ENCODE measurements around the gene CREBBP.

CREBBP gene

DNA sequence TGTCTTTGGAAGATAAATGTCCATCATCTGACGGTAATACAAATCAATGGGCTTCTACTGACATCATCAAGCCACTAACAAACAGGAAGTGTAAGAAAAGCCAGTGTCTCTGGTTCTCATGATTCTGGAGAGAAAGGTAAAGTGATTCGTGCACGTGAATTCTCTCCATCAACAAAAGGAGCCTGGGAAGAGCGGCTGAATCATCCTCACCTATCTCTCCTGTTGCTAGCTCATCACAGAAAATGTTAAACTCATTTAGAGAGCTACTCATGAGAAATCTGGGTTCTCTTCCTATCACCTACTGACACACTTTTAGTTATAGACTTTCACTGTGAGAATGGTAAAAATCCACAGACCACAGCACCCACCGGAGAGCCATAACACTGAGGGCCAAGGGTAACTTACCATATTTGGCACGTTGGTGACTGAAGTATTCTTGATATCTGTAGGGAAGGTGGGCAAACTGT is 70.3 kb downstream of the CREBBP start:
- TF ChIP-seq, protein P1, sequence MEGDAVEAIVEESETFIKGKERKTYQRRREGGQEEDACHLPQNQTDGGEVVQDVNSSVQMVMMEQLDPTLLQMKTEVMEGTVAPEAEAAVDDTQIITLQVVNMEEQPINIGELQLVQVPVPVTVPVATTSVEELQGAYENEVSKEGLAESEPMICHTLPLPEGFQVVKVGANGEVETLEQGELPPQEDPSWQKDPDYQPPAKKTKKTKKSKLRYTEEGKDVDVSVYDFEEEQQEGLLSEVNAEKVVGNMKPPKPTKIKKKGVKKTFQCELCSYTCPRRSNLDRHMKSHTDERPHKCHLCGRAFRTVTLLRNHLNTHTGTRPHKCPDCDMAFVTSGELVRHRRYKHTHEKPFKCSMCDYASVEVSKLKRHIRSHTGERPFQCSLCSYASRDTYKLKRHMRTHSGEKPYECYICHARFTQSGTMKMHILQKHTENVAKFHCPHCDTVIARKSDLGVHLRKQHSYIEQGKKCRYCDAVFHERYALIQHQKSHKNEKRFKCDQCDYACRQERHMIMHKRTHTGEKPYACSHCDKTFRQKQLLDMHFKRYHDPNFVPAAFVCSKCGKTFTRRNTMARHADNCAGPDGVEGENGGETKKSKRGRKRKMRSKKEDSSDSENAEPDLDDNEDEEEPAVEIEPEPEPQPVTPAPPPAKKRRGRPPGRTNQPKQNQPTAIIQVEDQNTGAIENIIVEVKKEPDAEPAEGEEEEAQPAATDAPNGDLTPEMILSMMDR (IDR thresholded peaks at IDR 0.05; ENCODE audit: insufficient read depth, low read length, poor library complexity, severe bottlenecking), result no peak
- Histone ChIP-seq H3K36me3 (ENCODE audit: control insufficient read depth, insufficient read depth, low read length) (peaks cover 3% of the 10 kb centered on the region; the same call in 1 of the 2 replicates), H3K27me3 (replicated peaks; ENCODE audit: control insufficient read depth, insufficient read depth, low read length) (no peaks in the 10 kb centered on the region), H3K4me3 (replicated peaks; ENCODE audit: low read depth, low read length) (no peak overlapping the region)
- DNase-seq (ENCODE audit: extremely low read depth, insufficient read length), result no peak

DNA sequence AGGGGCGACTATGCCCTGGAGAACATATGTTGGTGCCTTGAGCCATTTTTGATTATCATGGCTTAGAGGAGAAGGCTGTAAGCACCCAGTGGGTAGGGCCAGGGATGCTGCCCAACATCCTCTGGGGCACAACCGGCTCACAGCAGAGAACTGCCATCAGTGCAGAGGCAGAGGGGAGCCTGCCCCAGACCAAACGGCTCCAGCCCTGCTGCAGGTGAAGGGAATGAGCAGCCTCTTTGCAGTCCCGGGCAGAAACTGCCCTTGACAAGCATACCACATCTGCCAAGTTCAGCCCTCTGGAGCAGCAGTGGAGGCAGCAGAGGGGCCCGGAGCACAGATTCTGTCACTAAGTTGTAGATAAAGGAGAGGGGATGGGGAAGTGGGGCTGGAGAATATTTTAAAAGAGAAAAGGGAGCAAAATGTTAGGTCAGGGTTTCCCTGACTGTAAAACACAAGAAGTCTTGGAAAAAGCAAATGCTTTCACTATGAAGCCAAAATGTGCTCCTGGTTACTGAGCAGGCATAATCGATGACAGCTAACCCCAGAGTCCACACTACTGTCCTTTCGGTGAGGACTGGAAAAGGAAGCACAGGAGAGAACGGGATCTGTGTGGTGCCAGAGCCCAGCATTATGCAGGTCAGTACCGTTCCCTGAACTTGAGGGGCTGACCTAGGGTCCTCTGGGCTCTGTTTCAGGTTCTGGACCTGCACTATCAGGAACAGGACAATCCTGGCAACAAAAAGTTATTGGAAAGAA is 72.0 kb downstream of the CREBBP start:
- TF ChIP-seq, protein P1 (IDR thresholded peaks at IDR 0.05; ENCODE audit: insufficient read depth, low read length, poor library complexity, severe bottlenecking), result no peak
- peaks cover 3% of the 10 kb centered on the region; the same call in 1 of the 2 replicates for H3K36me3 ChIP-seq (ENCODE audit: control insufficient read depth, insufficient read depth, low read length)
- H3K4me3 ChIP-seq (replicated peaks; ENCODE audit: low read depth, low read length), result no peak overlapping the region
- no peaks in the 10 kb centered on the region for H3K27me3 ChIP-seq (replicated peaks; ENCODE audit: control insufficient read depth, insufficient read depth, low read length)
- DNase-seq (ENCODE audit: extremely low read depth, insufficient read length), result no peak

DNA sequence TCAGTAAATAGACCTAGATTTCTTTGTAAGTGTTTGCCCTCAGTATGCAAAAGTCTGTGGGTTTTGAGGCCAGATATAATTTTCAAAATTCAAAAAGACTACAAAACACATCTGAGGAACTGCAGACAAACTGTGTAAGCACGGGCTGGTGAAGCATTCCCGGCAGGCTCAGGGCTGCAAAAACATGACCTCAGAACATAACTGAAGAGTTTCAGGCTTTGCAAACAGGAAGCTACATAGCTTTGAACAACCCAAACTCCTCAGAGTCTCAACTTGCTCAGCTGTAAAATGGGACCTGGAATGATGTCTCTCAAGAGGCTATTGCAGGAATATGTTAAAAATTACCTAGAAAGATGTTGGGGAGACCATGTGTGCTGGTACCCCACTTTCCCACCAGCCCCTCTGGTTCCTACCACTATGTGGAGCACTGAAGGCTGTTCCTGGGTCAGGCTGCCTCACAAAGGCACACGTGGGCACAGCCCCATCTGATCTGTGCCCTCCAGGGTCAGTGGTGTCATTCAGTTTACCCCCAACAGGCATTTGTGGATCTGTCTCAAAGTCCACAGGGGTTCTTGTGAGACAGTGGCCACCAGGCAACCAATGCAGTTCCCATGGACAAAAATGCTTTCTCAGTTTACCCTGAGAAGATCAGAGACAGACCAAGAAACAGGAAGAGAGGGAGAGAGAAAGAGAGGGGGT is 72.9 kb downstream of the CREBBP start:
- peaks cover 3% of the 10 kb centered on the region; the same call in 1 of the 2 replicates for H3K36me3 ChIP-seq (ENCODE audit: control insufficient read depth, insufficient read depth, low read length)

DNA sequence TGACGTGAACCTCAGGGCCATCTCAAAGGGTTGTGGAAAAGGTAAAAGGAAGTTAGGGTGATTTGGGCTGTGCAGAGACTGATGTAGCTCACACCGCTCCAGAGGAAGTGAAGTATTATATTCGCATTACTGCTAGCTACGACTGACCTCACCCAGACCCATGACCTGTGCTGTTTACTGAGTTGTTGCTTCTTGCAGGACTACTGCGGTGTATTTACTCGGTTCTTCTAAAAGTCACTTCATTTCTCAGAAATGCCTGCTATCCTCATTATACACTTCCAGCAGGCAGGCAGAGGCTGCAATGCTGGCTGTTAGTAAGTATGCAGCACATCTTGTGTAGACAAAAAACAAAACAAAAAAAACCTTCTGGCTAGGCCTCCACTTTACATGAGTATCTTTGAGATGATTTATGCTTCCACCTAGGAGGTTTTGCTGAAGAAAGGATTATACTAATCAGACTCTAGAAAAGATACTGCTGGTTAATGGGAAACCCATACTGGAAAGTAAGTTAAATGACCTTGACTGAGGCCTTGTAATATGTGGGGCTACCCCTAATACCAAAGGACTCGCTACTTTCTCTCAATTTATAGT is 76.0 kb downstream of the CREBBP start:
- Histone ChIP-seq H3K27me3 (replicated peaks; ENCODE audit: control insufficient read depth, insufficient read depth, low read length) (no peaks in the 10 kb centered on the region), H3K36me3 (ENCODE audit: control insufficient read depth, insufficient read depth, low read length) (peaks cover 3% of the 10 kb centered on the region; the same call in 1 of the 2 replicates), H3K4me3 (replicated peaks; ENCODE audit: low read depth, low read length) (no peak overlapping the region)
- no peak for DNase-seq (ENCODE audit: extremely low read depth, insufficient read length)
- TF ChIP-seq, protein P1 (IDR thresholded peaks at IDR 0.05; ENCODE audit: insufficient read depth, low read length, poor library complexity, severe bottlenecking), result no peak

More for the DNA sequence above, 72.9 kb downstream of the CREBBP start:
- TF ChIP-seq, protein P1 (IDR thresholded peaks at IDR 0.05; ENCODE audit: insufficient read depth, low read length, poor library complexity, severe bottlenecking), result no peak
- no peak for DNase-seq (ENCODE audit: extremely low read depth, insufficient read length)
- H3K4me3 ChIP-seq (replicated peaks; ENCODE audit: low read depth, low read length), result no peak overlapping the region
- no peaks in the 10 kb centered on the region for H3K27me3 ChIP-seq (replicated peaks; ENCODE audit: control insufficient read depth, insufficient read depth, low read length)

DNA sequence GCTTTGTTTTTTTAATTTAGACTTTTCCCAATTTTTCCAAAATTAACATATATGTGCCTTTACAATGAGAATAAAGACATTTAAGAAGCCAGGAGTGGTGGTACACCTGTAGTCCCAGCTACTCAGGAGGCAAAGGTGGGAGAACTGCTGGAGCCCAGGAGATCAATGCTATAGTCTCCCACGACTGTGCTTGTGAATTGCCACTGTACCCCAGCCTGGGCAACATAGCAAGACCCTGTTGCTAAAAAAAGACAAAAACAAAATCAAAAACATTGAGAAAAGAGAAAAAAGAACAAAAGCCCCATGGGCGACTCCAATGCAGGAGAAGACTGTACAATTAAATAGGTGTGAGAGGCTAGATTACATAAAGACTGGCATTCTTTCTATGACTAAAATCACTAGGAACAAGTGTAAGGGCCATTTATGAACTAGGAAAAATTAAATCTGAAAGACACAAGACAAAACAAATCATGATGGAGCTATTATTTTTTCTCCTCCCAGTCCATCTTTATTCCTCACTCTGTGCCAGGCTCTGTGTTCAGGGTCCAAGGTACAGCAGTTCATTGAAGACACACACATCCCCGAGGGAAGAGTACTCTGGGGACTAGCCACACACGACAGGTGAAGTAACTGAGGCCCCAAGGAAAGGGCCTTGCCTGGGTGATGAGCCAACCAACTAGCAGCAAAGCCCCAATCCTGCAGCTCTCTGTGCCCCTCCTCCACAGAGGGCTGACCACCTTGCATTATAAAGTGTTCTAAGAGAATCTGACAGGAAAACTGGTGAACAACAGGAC is 79.8 kb downstream of the CREBBP start:
- TF ChIP-seq, protein P1 (IDR thresholded peaks at IDR 0.05; ENCODE audit: insufficient read depth, low read length, poor library complexity, severe bottlenecking), result no peak
- DNase-seq (ENCODE audit: extremely low read depth, insufficient read length), result no peak
- Histone ChIP-seq H3K27me3 (replicated peaks; ENCODE audit: control insufficient read depth, insufficient read depth, low read length) (no peaks in the 10 kb centered on the region), H3K4me3 (replicated peaks; ENCODE audit: low read depth, low read length) (no peak overlapping the region), H3K36me3 (ENCODE audit: control insufficient read depth, insufficient read depth, low read length) (no peaks in the 10 kb centered on the region)

Data from GM06990 (cell line).